Calu3 (cell line): ENCODE data around the gene GTSE1. TPM values are rescaled to one million over a fixed set of nuclear protein-coding genes. Genes with fewer than 3 reads are reported as not detected.

ENCODE experiments used
- BruUV-seq: library from RNA; stranded (reverse); fragments of 400-500 nt; replicated peaks from 2 replicates; lab custom pipeline; 2021; lab: Mats Ljungman, UMichigan
- CTCF ChIA-PET: fragments of 300-600 bp; sonication (Branson Sonifier 250); formaldehyde crosslinking; loops from one replicate; lab custom pipeline; 2022; ENCODE audit warnings: antibody characterized with exemption; lab: Charles Lee
- DNase-seq: peaks from one replicate; pipeline ENCODE4 v3.0.0; 2022
- H3K27ac Mint-ChIP-seq: one replicate; pipeline ENCODE4 v1.8.0; 2022; ENCODE audit warnings: mixed read lengths; ENCODE audit not compliant: unreplicated experiment
- H3K27me3 Mint-ChIP-seq: one replicate; pipeline ENCODE4 v1.8.0; 2022; ENCODE audit warnings: mixed read lengths; ENCODE audit not compliant: unreplicated experiment
- H3K36me3 Mint-ChIP-seq: one replicate; pipeline ENCODE4 v1.8.0; 2022; ENCODE audit warnings: mild to moderate bottlenecking, moderate library complexity, mixed read lengths; ENCODE audit not compliant: insufficient read depth, unreplicated experiment
- H3K4me1 Mint-ChIP-seq: one replicate; pipeline ENCODE4 v1.8.0; 2022; ENCODE audit warnings: mild to moderate bottlenecking, low read depth, mixed read lengths; ENCODE audit not compliant: unreplicated experiment
- H3K4me3 Mint-ChIP-seq: one replicate; pipeline ENCODE4 v1.8.0; 2022; ENCODE audit warnings: mild to moderate bottlenecking, low read depth, moderate library complexity, mixed read lengths; ENCODE audit not compliant: unreplicated experiment
- H3K9me3 Mint-ChIP-seq: one replicate; pipeline ENCODE4 v1.8.0; 2022; ENCODE audit warnings: low read depth, mixed read lengths; ENCODE audit not compliant: unreplicated experiment
- intact Hi-C: fragments of 100-400 bp; cut with micrococcal nuclease; formaldehyde crosslinking; loops from one replicate; pipeline ENCODE4 v1.10.0; 2022; ENCODE audit not compliant: unreplicated experiment
- total RNA-seq: library from RNA; stranded (reverse); gene quantifications from 2 replicates; pipeline ENCODE4 v1.2.3, GENCODE V29; 2022
- TF ChIP-seq, protein P1 (sequence below): fragments of 200-600 bp; IDR thresholded peaks from one replicate; pipeline ENCODE4 v1.8.0; 2022; ENCODE audit warnings: antibody characterized with exemption; ENCODE audit not compliant: unreplicated experiment

Gene GTSE1
- total RNA-seq, 1 experiment from 2014 or later, result 53.5 TPM

DNA sequence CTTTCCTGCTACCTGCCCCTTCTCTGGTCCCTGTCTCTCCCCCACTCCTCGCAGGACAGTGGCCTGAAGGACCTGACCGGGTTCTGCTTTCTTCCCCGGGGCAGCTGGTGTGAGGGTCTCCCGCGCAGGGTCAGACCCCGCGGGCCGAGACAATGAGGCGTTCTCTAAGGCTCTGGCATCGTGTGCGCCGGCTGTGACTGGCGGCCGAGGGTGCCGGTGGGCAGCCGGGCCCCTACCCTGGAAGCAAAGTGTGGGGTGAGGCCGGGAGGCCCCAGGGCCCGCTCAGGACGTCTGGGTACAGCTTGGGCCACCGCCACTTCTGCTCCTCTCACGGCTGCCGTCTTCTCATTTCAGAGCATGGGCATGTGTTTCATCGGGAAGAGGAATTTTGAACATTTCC lies 55.1 kb downstream of the GTSE1 start:
- no peak for DNase-seq
- intact Hi-C loops, result no loop called here
- Mint-ChIP-seq H3K4me3 (no peak overlapping the region), H3K36me3 (peaks cover 71% of the 10 kb centered on the region), H3K9me3 (no peaks in the 10 kb centered on the region), H3K27me3 (no peaks in the 10 kb centered on the region), H3K4me1 (peaks cover 8% of the 10 kb centered on the region), H3K27ac (no peak overlapping the region)
- TF ChIP-seq, protein P1, sequence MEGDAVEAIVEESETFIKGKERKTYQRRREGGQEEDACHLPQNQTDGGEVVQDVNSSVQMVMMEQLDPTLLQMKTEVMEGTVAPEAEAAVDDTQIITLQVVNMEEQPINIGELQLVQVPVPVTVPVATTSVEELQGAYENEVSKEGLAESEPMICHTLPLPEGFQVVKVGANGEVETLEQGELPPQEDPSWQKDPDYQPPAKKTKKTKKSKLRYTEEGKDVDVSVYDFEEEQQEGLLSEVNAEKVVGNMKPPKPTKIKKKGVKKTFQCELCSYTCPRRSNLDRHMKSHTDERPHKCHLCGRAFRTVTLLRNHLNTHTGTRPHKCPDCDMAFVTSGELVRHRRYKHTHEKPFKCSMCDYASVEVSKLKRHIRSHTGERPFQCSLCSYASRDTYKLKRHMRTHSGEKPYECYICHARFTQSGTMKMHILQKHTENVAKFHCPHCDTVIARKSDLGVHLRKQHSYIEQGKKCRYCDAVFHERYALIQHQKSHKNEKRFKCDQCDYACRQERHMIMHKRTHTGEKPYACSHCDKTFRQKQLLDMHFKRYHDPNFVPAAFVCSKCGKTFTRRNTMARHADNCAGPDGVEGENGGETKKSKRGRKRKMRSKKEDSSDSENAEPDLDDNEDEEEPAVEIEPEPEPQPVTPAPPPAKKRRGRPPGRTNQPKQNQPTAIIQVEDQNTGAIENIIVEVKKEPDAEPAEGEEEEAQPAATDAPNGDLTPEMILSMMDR, result no peak
- CTCF ChIA-PET, result no interaction called here
- no TSS peak for BruUV-seq

- intact Hi-C loops, result no loop called here
- TF ChIP-seq, protein P1, result no peak
- Mint-ChIP-seq H3K4me1 (peaks cover 8% of the 10 kb centered on the region), H3K27ac (no peak overlapping the region), H3K9me3 (no peaks in the 10 kb centered on the region), H3K36me3 (peaks cover 74% of the 10 kb centered on the region), H3K27me3 (no peaks in the 10 kb centered on the region), H3K4me3 (no peak overlapping the region)
- no peak for DNase-seq
- CTCF ChIA-PET, result interaction anchor here (1.0 kb wide), 1 partner anchor 15 kb away, joined by 4 read pairs; no protein-coding TSS in a partner anchor
- BruUV-seq, result no TSS peak
Observed at GRCh38 chr22:46352276-46352675, 55.6 kb downstream of the GTSE1 start.

DNA sequence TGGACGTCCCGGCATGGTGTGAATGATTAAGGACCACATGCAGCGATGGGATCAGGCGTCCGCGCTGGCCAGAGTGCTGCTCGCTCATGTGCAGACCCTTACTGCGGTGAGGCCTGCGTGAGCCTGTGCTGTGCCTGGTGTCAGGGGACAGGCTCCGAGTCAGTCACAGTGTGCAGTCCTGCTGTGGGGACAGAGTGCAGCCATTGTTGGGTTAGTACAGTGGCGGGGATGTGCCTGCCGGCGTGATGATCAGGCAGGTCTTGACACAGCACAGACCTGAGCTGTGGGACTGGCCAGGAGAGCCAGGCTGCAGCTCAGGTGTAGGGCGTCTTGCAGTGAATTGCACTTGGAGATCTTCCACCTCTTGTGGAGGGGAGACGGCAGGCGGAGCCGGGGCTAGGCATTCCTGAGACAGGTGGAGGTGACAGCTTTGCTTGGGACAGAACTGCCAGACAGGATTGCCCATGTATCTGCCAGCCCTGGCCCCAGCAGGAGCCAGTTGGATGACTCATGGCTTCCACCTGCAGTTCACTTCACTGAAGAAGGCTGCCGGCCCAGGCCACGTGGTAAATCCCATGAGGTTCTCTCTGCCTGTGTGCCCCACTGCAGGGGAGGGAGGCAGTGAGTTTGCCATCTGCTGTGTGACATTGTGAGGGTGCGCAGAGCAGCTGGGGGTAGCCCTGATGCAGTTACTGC lies 56.2 kb downstream of the GTSE1 start:
- Mint-ChIP-seq H3K4me3 (no peak overlapping the region), H3K9me3 (no peaks in the 10 kb centered on the region), H3K27me3 (no peaks in the 10 kb centered on the region), H3K4me1 (peaks cover 8% of the 10 kb centered on the region), H3K36me3 (peaks cover 80% of the 10 kb centered on the region), H3K27ac (no peak overlapping the region)
- BruUV-seq, result no TSS peak
- CTCF ChIA-PET, result interaction anchor here (0.6 to 1.0 kb wide), 2 partner anchors 15 to 25 kb away, joined by 4 to 13 read pairs; no protein-coding TSS in a partner anchor
- intact Hi-C loops, result no loop called here
- TF ChIP-seq, protein P1, result no peak
- DNase-seq, result peak; percentile 75

DNA sequence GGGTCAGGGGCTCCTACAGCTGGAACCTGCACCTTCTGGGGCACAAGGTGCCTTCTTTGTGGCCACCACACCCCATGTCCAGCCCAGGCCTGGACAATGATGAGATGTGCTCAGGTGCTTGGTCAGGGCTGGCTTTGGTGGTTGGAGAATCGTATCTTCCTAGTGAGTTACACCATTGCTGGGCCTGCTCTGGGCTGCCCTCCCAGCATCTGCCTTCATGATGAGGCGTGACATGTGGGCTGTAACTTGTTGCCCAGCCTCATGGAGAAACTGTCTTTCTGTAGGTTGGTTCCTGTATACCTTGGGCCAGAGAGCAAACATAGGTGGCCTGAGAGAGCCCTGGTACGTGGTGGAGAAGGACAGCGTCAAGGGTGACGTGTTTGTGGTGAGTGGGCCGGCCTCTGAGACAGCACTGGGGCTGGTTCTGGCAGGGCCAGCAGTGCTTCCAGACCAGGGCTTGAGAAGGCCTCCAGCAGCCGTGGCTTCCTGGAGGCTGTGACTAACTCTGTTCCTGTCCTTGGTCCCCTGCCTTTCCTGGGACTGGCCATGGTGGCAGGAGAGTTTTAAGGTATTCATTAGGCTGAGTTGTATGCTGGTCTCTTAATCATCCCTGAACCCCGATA lies 56.9 kb downstream of the GTSE1 start:
- no TSS peak for BruUV-seq
- peaks cover 8% of the 10 kb centered on the region for H3K4me1 Mint-ChIP-seq
- TF ChIP-seq, protein P1, result no peak
- H3K27ac Mint-ChIP-seq, result no peak overlapping the region
- intact Hi-C loops, result no loop called here
- no peaks in the 10 kb centered on the region for H3K9me3 Mint-ChIP-seq
- DNase-seq, result no peak
- H3K4me3 Mint-ChIP-seq, result no peak overlapping the region
- peaks cover 81% of the 10 kb centered on the region for H3K36me3 Mint-ChIP-seq
- no peaks in the 10 kb centered on the region for H3K27me3 Mint-ChIP-seq
- CTCF ChIA-PET, result no interaction called here
